Thyroid gland (tissue), 4 donors: ENCODE measurements around the gene MITF.

Experiments used
- CTCF ChIP-seq, 6 experiments: fragments of 200-600 bp in 3 of 6; fragments of 450-650 bp in 3 of 6; sonication (generic) in 3 of 6; IDR thresholded peaks; one replicate each; pipeline ENCODE4 v1.5.1; 2016 to 2019; ENCODE audit warnings: antibody characterized with exemption in 6 of 6, mild to moderate bottlenecking in 2 of 6, inconsistent platforms in 1 of 6, moderate library complexity in 1 of 6
- POLR2A ChIP-seq, 2 donors: fragments of 450-650 bp; IDR thresholded peaks; one replicate each; pipeline ENCODE4 v1.6.1; 2017; ENCODE audit warnings: antibody characterized with exemption in 2 of 2, mild to moderate bottlenecking in 2 of 2, moderate library complexity in 1 of 2

GRCh38 chr3:69994919-69995318, 255.7 kb downstream of the MITF start:
- no peak for TF ChIP-seq CTCF (IDR thresholded peaks at IDR 0.05)
- no peak for TF ChIP-seq POLR2A (IDR thresholded peaks at IDR 0.05)
